HEK293T (cell line): ENCODE data around the gene FAP.

Experiments used
- CTCF ChIA-PET: fragments of 350-600 bp; formaldehyde crosslinking; extraction: SDS; loops from one replicate; lab custom pipeline; 2021; ENCODE audit warnings: antibody characterized with exemption, inconsistent platforms; lab: Yijun Ruan, JAX
- POLR2A ChIA-PET: fragments of 350-600 bp; formaldehyde crosslinking; extraction: SDS; loops from one replicate; lab custom pipeline; 2020; ENCODE audit warnings: antibody characterized with exemption, inconsistent platforms; lab: Yijun Ruan, JAX
- DNase-seq: peaks from one replicate; pipeline ENCODE4 v3.0.0; 2012; ENCODE audit warnings: mixed read lengths; ENCODE audit errors: extremely low spot score
- ARNT ChIP-seq: fragments of 450-650 bp; IDR thresholded peaks from 2 replicates; pipeline ENCODE4 v1.6.1; 2017; ENCODE audit warnings: mild to moderate bottlenecking
- BHLHE40 ChIP-seq: fragments of 450-650 bp; IDR thresholded peaks from 2 replicates; pipeline ENCODE4 v1.6.1; 2016; ENCODE audit warnings: mild to moderate bottlenecking, moderate library complexity, borderline replicate concordance
- CTBP1 ChIP-seq: fragments of 450-650 bp; IDR thresholded peaks from 2 replicates; pipeline ENCODE4 v1.6.1; 2016; ENCODE audit warnings: borderline replicate concordance
- ELF4 ChIP-seq: fragments of 450-650 bp; IDR thresholded peaks from 2 replicates; pipeline ENCODE4 v1.6.1; 2017; ENCODE audit warnings: antibody characterized with exemption
- FOXA1 ChIP-seq: fragments of 450-650 bp; IDR thresholded peaks from 2 replicates; pipeline ENCODE4 v1.6.1; 2016; ENCODE audit warnings: mild to moderate bottlenecking
- FOXK2 ChIP-seq: fragments of 450-650 bp; IDR thresholded peaks from 2 replicates; pipeline ENCODE4 v1.6.1; 2016; ENCODE audit warnings: mild to moderate bottlenecking
- FOXM1 ChIP-seq: fragments of 450-650 bp; IDR thresholded peaks from 2 replicates; pipeline ENCODE4 v1.6.1; 2017; ENCODE audit warnings: mild to moderate bottlenecking, borderline replicate concordance
- HDGF ChIP-seq: fragments of 450-650 bp; IDR thresholded peaks from 2 replicates; pipeline ENCODE4 v1.6.1; 2017; ENCODE audit warnings: antibody characterized with exemption, borderline replicate concordance
- L3MBTL2 ChIP-seq: fragments of 450-650 bp; conservative IDR thresholded peaks from 2 replicates; pipeline ENCODE4 v1.6.1; 2016; ENCODE audit warnings: mild to moderate bottlenecking
- LEF1 ChIP-seq: fragments of 450-650 bp; IDR thresholded peaks from 2 replicates; pipeline ENCODE4 v1.6.1; 2017; ENCODE audit warnings: mild to moderate bottlenecking, borderline replicate concordance
- NFRKB ChIP-seq: fragments of 450-650 bp; IDR thresholded peaks from 2 replicates; pipeline ENCODE4 v1.6.1; 2016; ENCODE audit warnings: mild to moderate bottlenecking, moderate library complexity
- SP1 ChIP-seq: fragments of 450-650 bp; IDR thresholded peaks from 2 replicates; pipeline ENCODE4 v1.6.1; 2017
- SUZ12 ChIP-seq: fragments of 450-650 bp; IDR thresholded peaks from 2 replicates; pipeline ENCODE4 v1.6.1; 2016; ENCODE audit warnings: mild to moderate bottlenecking
- TARDBP ChIP-seq: fragments of 450-650 bp; IDR thresholded peaks from 2 replicates; pipeline ENCODE4 v1.6.1; 2016
- ZNF384 ChIP-seq: fragments of 450-650 bp; IDR thresholded peaks from 2 replicates; pipeline ENCODE4 v1.6.1; 2016
- TF ChIP-seq, protein P1 (sequence below): fragments of 450-650 bp; IDR thresholded peaks from 2 replicates; pipeline ENCODE4 v1.6.1; 2016

Gene FAP

DNA sequence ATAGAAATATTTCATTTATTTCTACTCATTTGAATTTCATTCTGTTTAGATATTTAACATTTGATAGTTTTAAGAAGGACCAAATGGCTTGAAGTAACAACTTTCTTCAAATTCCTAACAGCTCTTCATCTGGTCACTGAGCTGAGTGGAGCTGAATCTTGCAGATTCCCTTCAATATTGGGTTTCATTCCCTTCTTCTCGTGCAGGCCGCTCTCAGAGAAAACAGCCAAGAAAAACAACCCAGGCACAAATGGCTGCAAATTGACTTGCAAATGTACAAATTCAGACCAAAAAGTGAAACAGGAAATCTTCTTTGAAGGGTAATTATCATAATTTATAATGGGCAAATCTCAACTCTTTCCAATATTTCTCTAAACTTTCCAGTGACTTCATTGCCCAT, 60.9 kb downstream of the FAP start:
- no peak for DNase-seq
- TF ChIP-seq ELF4: no peak
- no peak for TF ChIP-seq HDGF
- TF ChIP-seq LEF1: no peak
- no peak for TF ChIP-seq TARDBP
- TF ChIP-seq ZNF384: no peak
- TF ChIP-seq BHLHE40: no peak
- TF ChIP-seq ARNT: no peak
- no peak for TF ChIP-seq CTBP1
- no peak for TF ChIP-seq FOXK2
- TF ChIP-seq NFRKB: no peak
- no peak for TF ChIP-seq SP1
- no peak for TF ChIP-seq FOXA1
- no peak for TF ChIP-seq SUZ12
- POLR2A ChIA-PET: no interaction called here
- CTCF ChIA-PET: no interaction called here

DNA sequence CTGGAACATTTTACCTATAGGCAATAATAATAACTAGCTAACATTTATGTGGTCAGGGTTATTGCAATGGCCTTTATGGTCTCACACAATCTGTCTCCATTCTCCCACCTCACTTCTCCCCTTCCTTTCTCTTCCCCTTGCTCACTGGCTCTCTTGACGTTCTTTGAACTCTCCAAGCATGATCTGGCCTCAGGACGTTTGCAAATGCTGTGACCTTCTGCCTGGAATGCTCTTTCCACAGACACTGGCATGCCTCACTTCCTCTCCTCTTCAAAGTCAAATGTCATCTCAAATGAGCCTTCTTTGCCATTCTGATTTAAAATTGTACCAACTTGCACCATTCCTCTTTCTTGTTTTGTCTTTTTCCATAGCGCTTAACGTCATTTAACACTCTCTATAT, 65.9 kb downstream of the FAP start:
- no peak for DNase-seq
- ChIA-PET CTCF (no interaction called here), POLR2A (no interaction called here)
- no peak for TF ChIP-seq HDGF
- no peak for TF ChIP-seq CTBP1
- no peak for TF ChIP-seq LEF1
- TF ChIP-seq BHLHE40: no peak
- TF ChIP-seq FOXK2: no peak
- TF ChIP-seq ELF4: no peak
- no peak for TF ChIP-seq ARNT
- TF ChIP-seq, protein P1, sequence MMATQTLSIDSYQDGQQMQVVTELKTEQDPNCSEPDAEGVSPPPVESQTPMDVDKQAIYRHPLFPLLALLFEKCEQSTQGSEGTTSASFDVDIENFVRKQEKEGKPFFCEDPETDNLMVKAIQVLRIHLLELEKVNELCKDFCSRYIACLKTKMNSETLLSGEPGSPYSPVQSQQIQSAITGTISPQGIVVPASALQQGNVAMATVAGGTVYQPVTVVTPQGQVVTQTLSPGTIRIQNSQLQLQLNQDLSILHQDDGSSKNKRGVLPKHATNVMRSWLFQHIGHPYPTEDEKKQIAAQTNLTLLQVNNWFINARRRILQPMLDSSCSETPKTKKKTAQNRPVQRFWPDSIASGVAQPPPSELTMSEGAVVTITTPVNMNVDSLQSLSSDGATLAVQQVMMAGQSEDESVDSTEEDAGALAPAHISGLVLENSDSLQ: no peak
- TF ChIP-seq SP1: no peak

DNA sequence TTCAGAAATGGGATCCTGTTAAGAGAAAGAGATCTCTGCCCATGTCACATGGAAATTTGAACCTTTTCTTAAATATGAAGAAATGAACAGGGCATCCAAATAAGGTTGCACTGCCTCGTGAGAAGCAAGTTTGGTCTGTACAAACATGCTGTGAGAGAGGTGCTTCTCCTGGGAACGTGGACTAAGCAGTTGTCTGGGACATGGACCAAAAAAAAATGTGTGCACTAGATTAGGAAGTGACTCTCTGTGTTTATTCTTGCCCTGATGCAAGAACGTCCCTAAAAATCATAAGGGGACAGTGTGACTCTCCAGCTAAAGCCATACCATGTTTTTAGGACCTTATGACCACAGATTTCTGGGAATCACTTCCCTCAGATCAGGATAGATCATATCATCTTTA, 67.5 kb downstream of the FAP start:
- ChIA-PET CTCF (no interaction called here), POLR2A (no interaction called here)
- no peak for DNase-seq
- no peak for TF ChIP-seq LEF1
- TF ChIP-seq, protein P1: no peak

DNA sequence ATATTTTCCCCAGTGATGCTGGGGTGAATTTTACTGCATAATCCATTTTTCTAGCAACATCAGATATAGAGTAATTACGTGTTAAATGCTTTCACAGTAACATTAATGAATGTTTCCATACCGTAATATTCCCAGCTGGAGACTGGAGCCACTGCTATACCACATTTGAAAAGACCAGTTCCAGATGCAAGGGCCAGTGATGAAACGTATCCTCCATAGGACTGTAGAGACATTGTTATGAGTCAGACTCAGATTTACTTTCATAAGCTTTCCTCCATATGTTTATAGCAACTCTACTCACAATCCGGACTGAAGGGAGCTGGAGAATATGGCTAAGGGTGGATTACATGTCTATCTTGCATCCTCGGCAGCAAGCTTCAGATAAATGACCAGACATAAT, 68.5 kb downstream of the FAP start:
- CTCF ChIA-PET: no interaction called here
- DNase-seq: no peak
- POLR2A ChIA-PET: no interaction called here
- TF ChIP-seq SP1 (no peak), ARNT (no peak), LEF1 (no peak), NFRKB (no peak), FOXK2 (no peak), L3MBTL2 (no peak), ZNF384 (no peak), ELF4 (no peak), BHLHE40 (no peak), SUZ12 (no peak), HDGF (no peak), TARDBP (no peak), FOXM1 (no peak)
- TF ChIP-seq, protein P1: no peak

DNA sequence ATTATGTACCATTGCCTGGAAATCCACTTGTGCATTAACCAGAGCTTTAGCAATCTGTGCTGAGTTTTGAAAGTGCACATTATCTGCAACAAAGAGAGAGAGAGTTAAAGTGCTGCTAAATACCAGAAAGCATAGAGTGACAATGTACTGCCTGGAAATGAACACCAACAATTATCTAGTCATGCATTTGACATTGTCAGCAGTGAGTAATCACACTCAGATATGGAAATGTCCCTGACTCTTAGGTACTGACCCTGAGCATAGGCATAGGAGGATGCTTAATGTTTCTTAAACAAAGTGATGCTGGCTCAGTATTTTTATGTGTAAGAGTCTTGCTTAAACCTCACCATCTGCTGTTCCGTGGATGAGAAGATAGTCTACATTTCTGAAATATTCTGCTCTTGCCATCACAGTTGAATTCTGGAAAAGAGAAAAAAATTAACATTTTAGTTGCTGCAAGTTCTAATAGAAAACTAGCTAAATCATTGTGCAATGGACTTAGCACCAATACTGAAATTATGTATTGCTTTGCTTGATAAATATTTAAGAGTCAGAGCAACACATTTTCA, 70.4 kb downstream of the FAP start:
- DNase-seq: no peak
- ChIA-PET CTCF (no interaction called here), POLR2A (no interaction called here)
- no peak for TF ChIP-seq CTBP1
- TF ChIP-seq ELF4: no peak
- no peak for TF ChIP-seq TARDBP
- no peak for TF ChIP-seq FOXK2
- TF ChIP-seq FOXA1: no peak
- TF ChIP-seq LEF1: no peak
- TF ChIP-seq ARNT: no peak
- TF ChIP-seq SUZ12: no peak
- TF ChIP-seq NFRKB: no peak
- TF ChIP-seq, protein P1: no peak
- TF ChIP-seq BHLHE40: no peak
- TF ChIP-seq SP1: no peak
- no peak for TF ChIP-seq HDGF

DNA sequence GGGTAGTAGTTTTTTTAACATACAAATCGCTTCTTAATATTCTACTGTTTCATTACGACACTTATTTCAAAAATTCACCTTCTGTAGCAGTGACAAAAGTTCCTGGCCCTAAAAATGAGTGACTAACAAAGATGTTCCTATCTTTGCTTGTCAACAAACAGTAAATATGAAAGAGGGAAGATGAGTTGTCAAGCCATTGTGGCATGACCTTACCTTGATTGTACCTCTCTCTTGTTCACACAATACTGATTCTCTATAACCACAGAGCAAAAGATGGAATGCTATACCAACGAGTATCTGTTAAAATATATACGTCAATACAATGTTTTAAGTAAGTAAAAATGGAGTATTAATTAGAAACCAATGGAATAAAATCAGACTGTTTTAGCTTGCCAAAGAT, 76.5 kb downstream of the FAP start:
- DNase-seq: no peak
- ChIA-PET POLR2A (no interaction called here), CTCF (no interaction called here)
- TF ChIP-seq FOXK2 (no peak), FOXA1 (no peak), NFRKB (no peak), BHLHE40 (no peak), ZNF384 (no peak), LEF1 (no peak)
- TF ChIP-seq, protein P1: no peak
